ENCODE data around the gene RAD51B.

DNA sequence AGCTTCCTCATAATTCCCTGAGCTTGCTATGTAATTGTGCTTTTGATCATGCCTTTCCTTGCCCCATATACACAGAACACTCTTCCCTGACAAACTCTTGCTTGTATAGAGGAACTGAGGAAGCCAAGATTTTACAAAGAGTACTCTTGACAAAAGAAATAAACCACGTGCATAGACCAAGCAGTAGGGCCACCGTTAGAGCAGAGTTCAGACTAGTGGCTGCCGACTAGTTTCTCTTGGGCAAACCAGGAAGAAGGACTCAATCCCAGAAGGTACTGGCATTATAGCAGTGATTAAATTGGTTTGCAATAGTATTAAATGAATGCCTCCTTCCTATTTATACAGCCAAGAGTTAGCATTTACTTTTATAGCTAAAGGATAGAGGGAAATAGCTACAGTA lies 146.1 kb downstream of the RAD51B start:
- TF ChIP-seq, protein P1, sequence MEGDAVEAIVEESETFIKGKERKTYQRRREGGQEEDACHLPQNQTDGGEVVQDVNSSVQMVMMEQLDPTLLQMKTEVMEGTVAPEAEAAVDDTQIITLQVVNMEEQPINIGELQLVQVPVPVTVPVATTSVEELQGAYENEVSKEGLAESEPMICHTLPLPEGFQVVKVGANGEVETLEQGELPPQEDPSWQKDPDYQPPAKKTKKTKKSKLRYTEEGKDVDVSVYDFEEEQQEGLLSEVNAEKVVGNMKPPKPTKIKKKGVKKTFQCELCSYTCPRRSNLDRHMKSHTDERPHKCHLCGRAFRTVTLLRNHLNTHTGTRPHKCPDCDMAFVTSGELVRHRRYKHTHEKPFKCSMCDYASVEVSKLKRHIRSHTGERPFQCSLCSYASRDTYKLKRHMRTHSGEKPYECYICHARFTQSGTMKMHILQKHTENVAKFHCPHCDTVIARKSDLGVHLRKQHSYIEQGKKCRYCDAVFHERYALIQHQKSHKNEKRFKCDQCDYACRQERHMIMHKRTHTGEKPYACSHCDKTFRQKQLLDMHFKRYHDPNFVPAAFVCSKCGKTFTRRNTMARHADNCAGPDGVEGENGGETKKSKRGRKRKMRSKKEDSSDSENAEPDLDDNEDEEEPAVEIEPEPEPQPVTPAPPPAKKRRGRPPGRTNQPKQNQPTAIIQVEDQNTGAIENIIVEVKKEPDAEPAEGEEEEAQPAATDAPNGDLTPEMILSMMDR (IDR thresholded peaks at IDR 0.05): no peak
- TF ChIP-seq, protein P2, sequence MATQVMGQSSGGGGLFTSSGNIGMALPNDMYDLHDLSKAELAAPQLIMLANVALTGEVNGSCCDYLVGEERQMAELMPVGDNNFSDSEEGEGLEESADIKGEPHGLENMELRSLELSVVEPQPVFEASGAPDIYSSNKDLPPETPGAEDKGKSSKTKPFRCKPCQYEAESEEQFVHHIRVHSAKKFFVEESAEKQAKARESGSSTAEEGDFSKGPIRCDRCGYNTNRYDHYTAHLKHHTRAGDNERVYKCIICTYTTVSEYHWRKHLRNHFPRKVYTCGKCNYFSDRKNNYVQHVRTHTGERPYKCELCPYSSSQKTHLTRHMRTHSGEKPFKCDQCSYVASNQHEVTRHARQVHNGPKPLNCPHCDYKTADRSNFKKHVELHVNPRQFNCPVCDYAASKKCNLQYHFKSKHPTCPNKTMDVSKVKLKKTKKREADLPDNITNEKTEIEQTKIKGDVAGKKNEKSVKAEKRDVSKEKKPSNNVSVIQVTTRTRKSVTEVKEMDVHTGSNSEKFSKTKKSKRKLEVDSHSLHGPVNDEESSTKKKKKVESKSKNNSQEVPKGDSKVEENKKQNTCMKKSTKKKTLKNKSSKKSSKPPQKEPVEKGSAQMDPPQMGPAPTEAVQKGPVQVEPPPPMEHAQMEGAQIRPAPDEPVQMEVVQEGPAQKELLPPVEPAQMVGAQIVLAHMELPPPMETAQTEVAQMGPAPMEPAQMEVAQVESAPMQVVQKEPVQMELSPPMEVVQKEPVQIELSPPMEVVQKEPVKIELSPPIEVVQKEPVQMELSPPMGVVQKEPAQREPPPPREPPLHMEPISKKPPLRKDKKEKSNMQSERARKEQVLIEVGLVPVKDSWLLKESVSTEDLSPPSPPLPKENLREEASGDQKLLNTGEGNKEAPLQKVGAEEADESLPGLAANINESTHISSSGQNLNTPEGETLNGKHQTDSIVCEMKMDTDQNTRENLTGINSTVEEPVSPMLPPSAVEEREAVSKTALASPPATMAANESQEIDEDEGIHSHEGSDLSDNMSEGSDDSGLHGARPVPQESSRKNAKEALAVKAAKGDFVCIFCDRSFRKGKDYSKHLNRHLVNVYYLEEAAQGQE (IDR thresholded peaks at IDR 0.05; ENCODE audit: insufficient read depth in 1 of 2, low read depth in 2 of 2, low read length in 1 of 2): no peak
